HG03280 (cell line): Measurements from ENCODE around the gene TRERF1.

Experiments
- ATAC-seq: cut with Tn5 transposase; IDR thresholded peaks from one replicate; pipeline ENCODE4 v1.9.1; 2021; ENCODE audit warnings: mild to moderate bottlenecking, moderate library complexity; ENCODE audit not compliant: unreplicated experiment

TRERF1 gene

DNA sequence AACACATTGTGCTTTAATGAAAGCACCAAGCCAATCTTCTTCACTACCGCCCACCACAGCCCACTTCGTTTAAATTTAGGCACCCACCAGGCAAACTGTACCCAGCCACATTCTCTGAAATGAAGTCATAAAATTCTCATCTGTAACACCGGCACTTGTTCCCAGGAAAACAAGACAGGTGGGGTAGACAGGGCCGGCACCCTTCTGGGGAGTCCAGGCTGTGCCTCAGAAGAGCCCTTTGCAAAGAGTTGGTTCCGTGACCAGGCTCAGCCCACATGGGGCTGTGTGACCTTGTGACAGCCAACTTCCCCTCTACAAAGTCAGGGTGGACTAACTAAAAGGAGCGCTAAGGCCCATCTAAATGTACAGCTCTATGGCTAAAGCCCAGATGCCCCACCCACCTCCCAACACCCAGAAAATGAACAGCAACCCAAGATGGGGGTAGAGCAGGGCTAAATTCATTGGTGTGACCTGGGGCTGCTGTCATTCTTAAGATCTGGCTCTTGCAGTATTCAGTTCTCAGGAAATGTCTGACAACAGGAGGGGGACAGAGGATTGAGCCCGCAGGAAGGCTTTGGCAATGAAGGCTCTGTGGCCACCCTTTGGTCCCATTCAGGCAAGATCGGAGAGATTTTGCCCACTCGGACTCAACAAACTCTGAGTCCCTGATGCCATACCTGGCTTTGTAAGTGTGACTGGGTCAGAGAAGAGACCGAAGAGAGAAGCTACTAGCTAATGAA lies 56.7 kb downstream of the TRERF1 start:
- no peak for ATAC-seq

DNA sequence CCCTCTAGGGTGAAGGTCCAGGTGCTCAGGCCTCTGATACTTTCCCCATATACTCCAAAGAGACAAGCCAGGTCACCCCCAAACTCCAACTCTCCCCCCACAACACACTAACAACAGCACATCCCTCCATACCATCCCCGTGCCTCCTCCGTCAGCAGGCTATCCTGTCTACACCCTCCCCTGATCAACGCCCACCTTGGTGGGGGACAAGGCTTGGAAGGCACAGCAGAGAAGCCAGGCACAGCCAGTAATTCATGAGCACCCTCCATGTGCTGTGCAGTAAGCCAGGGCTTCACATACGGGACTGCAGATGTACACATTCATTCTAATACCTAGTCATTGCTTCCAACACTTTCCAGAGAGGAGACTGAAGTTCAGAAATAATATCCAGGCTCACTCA lies 57.6 kb downstream of the TRERF1 start:
- ATAC-seq: no peak

DNA sequence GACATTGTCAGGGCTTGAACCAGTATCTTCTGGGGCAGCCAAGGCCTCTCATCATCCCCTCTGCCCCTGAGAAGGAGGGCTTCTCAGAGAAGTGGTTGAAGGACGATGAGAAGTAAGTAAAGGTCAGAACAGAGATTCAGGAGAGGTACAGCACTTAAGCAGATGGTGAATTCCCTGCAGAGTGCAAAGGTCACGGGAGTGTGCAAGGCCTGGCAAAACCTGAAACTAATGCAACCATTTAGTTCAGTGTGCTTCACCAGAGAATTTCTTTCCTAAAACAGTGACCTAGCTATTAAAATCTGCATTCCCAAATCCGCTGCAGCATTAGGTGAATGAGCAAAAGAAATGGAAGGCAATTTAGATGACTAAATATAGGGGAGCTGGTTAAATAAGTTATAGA lies 58.4 kb downstream of the TRERF1 start:
- no peak for ATAC-seq

DNA sequence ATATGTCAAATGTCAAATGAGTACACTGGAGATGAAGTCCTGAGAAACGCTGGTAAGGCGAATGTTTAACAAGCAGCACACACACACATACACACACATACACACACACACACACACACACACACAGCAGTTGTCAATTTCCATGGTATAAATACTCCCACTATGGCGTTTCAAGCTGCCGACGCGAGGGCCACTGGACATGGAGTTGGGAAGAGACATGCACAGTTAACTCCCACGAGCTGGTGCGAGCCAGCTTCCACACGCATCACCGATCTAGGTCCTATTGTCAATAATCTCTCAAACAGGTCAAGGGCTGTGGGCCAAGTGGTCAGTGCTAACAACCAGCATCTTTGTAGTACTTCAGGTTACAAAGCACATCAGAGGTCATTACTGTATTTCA lies 58.9 kb downstream of the TRERF1 start:
- ATAC-seq: no peak

DNA sequence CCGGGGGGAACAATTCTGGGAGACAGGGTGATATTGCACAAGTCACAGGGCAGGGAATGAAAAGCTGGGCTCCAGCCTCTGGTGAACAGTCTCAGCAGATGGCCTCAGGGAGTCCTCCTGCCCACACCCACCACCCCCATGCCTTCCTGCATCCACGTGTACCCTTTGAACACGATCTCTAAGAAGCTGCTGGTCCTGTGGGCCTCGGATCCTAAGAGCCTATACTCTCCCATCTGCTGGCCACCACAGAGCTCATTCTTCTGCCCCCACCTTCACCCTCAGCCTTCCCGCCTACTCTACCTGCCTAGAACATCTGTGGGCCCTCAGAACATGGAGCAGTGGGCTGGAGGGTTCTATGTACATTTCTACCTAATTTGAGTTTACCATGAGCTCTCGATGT lies 60.3 kb downstream of the TRERF1 start:
- ATAC-seq: no peak

DNA sequence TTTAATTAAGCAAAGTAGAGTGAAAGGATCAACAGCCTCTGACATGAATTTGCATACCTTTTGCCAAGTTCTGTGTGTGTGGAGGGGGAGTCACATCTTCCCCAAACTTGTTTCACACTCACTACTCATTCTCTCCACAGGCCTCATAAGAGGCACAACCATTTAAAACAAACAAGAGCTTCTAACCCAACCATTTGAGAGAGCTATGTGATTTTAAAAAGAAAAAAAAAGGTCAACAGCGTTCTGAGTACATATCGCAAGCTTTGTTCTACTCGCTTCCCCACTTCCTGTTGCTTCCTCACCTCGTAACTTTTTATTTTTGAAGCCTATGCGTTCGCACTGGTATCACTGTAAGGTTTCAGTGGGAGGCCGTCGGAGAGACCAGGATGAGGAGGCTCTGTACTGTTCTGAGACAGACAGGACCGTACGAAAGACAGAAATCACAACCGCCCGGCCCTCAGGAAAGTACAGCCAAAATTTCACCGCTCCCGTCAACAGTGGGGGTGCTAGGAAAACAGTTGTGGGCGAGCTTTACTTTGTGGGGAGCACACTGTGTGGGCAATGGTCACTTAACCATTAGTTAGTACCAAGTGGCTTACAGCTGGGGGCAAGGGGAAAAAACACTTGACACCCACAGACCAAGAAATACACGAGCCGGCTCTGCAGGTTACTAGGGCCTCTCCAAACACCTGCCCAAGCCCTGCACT lies 61.3 kb downstream of the TRERF1 start:
- ATAC-seq: no peak

DNA sequence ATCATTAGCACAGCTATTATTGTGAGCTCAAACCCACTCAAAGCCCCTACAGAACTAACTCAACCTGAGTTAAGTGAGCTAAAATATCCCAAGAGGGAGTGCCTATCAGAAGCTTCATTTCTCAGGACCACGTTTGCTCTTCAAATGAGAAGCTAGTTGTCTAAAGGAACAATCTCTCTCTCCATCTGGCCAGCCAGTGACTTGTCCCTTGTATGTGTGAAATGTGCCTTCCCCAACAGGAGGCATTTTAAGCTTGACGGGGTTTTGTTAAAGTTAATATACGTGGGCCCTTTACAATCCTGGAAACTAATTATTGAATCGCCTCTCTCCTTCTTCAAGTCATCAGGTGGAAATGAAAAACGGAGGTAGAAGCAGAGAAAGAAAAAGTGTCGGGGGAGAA lies 62.0 kb downstream of the TRERF1 start:
- ATAC-seq: no peak

DNA sequence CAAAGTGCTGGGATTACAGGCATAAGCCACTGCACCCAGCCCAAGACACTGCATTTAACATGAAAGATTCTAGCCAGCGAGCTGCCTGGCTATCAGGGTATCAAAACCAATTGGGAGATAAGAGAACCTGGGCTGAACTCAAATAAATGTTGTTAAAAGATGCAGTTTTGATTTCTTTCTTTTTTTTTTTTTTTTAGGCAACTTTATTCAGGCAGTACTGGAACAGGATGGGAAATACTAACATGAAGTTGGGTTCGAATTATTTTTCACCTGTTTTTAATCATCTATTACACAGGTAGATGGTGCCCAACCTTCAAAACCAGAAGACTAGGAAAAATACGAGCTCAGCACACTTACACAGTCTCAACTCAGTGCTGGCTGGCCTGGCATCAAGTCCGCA lies 63.7 kb downstream of the TRERF1 start:
- no peak for ATAC-seq

DNA sequence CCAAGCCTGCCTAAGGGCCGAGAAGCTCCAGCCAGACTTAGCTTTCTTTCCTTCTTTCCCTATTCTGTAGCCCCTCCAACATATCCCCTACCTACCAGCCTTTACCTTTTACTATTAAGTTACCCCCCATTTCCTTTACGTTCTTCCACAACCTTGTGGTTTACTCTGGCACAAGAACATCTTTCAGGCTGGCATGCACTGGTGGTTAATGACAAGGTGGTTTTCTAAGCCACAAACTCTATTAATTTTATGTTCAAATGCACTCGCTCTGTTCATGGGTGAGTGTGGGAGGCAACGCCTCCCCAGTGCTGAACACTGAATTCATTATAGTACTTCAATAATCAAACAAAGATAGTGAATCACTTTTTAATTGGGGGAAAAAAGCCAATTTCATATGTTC lies 64.4 kb downstream of the TRERF1 start:
- ATAC-seq: no peak

DNA sequence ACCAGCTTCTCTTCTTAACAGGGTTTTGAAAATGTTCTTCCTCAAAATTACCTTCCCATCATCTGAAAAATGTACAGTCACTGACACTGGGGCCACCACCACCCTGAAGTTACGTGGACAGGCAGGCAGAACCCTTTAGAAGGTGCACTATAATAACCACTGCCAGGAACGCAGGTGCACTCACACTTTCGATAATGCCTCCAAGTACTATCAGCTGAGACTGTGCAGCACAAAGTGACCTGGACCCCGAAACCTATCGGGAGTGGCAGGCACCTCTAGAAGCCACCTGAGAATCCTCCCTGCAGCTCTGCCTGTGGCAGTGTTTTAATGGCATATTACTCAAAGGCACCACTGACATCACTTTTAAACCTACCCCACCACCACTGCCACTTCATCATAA lies 66.4 kb downstream of the TRERF1 start:
- ATAC-seq: no peak

DNA sequence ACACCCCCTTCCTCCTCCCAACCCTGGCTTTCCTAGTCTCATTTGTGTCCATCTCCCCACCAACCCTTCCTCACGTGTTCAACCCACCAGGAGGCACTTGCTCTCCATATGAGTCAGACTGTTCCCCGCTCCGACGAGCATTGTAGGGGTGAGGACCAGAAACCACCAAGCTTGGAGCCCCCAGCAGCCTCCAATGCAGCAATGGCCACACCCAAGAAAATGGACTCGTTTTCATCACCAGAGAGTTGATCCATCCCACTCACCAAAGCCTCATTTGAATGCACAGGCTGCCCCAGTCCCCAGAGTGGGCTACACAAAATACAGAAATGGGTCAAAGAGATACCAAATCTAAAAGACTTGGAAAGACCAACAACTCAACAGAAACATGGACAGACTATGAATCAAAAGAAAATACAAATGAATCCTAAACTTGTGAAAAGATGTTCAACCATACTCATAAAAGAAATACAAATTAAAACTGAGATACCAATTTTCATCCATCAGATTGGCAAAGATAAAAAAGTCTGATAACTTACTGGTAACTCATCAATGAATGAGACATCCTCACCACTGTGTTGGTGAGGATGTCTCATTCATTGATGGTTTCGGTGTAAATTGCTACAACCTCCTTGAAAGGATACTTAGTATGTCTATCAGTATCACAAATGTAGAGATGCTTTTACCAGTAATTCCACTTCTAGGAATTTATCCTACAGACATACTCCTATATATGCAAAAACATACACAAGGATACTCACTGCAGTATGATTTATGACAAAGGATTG lies 68.1 kb downstream of the TRERF1 start:
- no peak for ATAC-seq

DNA sequence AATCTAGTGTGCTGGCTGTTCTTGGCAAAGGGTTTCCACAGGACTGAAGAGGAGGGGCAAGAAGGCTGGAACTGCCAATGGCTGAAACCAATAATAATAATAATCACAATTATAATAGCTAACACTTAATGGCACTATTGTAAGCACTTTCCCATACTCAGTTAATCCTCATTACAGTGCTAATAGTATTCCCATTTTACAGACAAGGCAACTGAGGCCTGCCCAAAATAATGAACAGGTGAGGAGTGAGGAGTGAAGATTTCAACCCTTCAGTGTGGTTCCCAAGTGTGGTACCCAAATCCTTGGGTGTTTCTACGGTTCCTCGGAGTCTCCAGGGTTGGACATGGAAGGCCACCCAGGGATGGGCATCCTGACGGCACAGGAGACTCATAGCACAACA lies 69.9 kb downstream of the TRERF1 start:
- no peak for ATAC-seq

DNA sequence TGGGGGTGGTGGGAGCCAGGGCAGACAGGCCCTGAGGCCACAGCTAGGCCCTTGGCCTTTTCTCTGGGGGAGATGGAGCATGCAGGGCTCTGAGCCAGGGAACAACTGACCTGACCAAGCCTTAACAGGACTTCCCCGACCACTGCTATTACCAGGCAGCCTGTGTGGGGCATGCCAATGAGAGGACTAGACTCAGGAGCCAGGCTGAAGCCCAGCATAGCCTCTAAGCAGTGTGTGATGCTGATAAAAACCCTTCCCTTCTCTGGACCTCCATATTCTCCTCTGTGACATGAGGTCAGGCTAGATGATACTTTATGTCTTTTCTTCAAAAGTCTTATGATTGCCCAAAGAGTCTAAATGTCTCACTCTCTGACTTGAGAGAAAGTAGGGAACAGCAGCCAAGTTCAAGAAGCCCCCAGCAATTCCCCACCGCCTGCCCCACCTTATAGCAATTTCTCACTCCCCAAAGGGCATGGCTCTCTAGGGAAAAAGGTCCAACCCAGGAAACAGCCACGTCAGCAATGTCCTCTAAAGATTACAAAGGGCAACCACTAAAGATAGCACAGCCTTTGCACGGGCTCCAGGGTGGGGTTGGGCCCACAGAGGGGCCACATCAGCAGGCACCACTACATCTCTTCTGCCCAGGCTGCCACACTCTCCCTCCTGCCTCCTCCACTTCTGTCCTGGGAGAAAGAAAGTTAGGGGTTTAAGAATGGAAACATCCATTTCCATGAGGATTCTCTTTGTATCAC lies 71.3 kb downstream of the TRERF1 start:
- ATAC-seq: no peak

DNA sequence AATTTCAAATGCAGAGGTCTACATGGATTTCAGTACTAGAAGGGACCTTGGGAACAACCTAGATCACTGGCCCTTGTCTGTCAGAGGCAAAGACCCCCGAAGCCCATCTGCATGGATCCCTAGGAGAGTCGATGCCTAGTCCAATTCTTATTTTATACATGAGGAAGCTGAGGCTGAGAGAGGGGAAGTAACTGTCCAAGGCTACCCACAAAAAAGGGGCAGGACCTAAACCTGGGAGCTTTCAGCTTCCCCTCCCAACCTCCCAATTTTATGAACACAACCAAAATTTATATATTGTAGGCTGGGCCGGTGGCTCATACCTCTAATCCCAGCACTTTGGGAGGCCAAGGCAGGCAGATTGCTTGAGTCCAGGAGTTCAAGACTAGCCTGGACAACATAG lies 73.2 kb downstream of the TRERF1 start:
- no peak for ATAC-seq

DNA sequence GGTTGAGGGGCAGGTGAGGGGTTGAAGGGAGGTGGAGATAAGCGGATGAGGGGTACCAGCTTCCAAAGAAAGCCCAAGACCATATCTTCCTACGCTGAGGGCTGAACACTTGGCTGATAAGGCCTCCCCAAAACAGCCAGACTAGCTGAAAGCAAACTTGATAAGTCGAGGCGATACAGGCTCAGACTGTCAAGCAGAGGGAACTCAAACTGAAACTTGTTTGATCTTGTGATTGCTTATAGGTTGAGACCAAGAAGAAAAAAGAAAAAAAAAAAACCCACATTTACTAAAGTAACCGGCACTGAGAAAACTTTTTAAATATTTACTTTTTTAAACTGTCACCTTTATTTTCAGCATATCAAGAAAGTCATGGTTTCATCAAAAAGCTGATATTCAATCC lies 73.6 kb downstream of the TRERF1 start:
- ATAC-seq: no peak

DNA sequence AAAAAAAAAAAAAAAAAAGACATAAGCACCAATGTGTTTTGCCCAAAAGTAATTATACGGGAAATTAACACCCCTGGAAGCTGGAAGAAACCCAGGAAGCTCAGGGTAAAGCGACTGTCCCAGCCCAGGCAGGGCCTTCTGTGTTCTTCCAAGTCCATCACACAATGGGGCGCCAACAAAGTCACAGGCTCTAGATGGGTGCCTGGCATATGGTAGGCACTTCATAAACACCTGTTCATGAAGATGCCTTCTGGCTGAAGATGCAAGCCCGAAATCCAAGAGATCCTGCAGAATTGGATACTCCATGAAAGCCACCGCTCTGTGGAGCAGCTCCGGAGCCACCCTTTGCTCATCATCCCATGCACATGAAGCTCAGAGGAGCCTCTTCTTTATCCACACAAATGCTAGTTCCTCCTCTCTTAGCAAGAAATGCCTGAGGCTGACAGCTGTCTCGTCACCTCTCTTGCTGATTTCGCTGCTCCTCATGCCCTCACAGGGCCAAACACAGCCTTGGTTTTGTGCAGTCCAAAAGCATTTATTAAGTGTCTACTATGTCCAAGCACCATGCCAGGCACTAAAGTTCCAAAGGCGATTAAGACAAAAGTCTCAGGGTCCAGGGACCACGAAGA lies 76.6 kb downstream of the TRERF1 start:
- no peak for ATAC-seq

DNA sequence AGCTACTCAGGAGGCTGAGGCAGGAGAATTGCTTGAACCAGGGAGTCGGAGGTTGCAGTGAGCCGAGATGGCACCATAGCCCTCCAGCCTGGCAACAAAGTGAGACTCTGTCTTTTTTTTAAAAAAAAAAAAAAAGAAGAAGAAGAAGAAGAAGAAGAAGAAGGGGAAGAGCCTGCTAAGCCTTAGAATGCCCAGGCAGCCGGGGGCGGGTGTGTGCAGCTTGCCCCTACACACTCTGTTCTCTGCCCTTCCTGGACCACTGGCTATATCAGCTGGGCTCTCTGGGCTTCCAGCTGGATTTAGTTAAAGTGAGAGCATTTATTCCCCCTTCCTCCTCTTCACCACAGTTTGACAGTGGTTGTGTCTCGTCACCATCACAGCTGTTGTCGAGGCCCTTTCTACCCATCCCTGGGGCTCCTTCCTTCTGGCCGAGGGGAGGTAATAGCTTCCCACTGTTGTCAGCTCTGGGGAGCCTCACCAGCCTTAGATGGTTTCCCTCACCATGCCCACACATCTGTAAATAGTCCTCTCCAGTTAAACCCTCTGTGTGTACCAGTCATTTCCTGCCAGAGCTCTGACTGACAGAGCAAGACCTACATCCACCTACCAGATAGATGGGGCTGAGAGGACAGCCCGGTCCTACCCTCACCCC lies 77.6 kb downstream of the TRERF1 start:
- no peak for ATAC-seq

DNA sequence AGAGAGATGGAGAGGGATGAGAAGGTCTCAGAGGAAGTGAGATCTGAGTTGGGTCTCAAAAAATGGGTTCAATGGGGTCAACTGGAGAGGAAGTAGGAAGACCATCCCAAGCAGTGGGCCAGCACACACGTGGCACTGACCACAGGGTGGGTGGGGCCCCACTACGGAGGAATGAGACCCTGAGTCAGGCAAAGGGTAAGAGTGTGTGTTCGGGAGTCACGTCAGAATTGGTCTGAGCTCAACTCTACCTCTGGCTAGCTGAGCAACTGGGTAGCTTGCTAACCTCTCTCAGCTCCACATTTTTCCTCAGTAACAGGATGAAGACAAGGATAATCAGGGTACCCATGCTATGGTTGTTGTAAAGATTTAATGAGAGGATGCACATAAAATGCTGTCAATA lies 79.0 kb downstream of the TRERF1 start:
- no peak for ATAC-seq

DNA sequence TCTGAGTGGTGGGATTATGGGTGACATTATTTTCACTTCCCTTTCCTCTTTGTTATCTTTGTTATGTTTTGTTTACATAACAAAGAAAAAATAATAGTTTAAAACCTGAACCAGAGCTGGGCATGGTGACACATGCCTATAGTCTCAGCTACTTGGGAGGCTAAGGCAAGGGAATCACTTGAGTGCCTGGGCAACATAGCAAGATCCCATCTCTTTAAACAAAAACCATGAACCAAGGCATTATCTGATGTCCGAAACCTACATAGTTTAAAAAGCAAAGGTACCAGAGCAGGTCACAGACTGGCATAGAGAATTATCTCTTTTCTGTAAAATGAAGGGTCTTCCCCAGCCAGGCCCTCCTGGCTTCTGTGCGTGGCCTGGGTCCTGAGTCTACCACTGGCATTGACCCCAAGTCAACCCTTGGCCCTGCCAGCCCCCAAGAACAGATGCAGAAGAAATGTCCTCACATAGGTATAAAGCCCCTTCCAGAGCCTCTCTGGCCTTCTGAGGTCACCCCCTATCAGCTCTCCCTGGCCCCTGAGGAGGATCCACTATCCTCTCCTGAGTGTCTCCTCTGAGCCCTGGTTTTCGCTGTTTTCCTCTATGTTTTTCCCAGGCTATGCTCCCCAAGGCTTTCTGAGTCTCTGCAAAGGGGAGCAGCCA lies 81.3 kb downstream of the TRERF1 start:
- no peak for ATAC-seq

DNA sequence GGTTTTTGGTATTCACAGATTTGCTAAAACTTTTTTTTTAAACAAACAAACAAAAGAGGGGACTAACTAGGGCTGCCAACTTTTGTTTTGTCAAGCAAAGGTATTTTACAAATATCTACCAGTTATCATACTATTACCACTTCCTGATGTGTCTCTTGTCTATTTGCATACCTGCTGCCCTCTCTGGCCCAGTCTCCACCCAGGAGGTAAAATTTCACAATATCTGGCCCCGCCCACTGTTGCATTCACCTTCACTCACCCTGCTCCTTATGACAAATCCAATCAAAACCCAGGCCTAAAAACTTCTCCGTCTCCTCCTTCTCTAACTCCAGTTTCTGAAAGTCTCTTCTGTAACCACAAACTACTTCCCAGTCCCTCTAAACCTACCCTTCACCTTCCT lies 82.2 kb downstream of the TRERF1 start:
- ATAC-seq: no peak
